HCT116 (cell line): ENCODE data around the gene DDX6. TPM values are rescaled to one million over a fixed set of nuclear protein-coding genes. Genes with fewer than 3 reads are reported as not detected.
"Not testable (repeated sequence)": the region's sequence is repeated elsewhere in the genome, so short reads cannot be mapped to it uniquely, and the experiment has no call there.

Source experiments
- ATAC-seq: fragments of 200-7000 bp; cut with Tn5 transposase; 2 replicates; pipeline ENCODE4 v1.9.1; 2020; ENCODE audit warnings: mild to moderate bottlenecking, moderate library complexity
- BruUV-seq: library from RNA; stranded (reverse); fragments of 400-500 nt; replicated peaks from 2 replicates; lab custom pipeline; 2021; lab: Mats Ljungman, UMichigan
- CTCF ChIA-PET: fragments of 300-600 bp; sonication (Branson Sonifier 250); formaldehyde crosslinking; loops from one replicate; lab custom pipeline; 2021; ENCODE audit warnings: antibody characterized with exemption; lab: Charles Lee
- POLR2A ChIA-PET: fragments of 300-600, 350-600 bp; sonication (Branson Sonifier 250); formaldehyde crosslinking; loops from one replicate; lab custom pipeline; 2021; ENCODE audit warnings: antibody characterized with exemption; lab: Charles Lee
- RAD21 ChIA-PET, 2 experiments: fragments of 300-600 bp; sonication (Branson Sonifier 250); formaldehyde crosslinking; loops; one replicate each; lab custom pipeline; 2023; ENCODE audit warnings: low total read pairs in 2 of 2; ENCODE audit not compliant: uncharacterized antibody in 2 of 2, unreplicated experiment in 2 of 2, low non-redundant PET in 1 of 2; lab: Charles Lee
- DNase-seq: peaks from one replicate; pipeline ENCODE4 v3.0.0-alpha.2; 2010; ENCODE audit warnings: low read depth, low spot score
- H2AFZ ChIP-seq: fragments of 200-600 bp; shearing (Covaris generic), sonication (generic); 2 replicates; pipeline ENCODE4 v1.6.1; 2017; ENCODE audit warnings: low read depth, mixed run types, mixed read lengths, antibody characterized with exemption, low read length; ENCODE audit not compliant: poor library complexity, severe bottlenecking
- H3K27ac ChIP-seq: 2 replicates; pipeline ENCODE4 v1.5.1; 2012; ENCODE audit warnings: low read depth, low read length
- H3K27me3 ChIP-seq: fragments of 200-600 bp; sonication (generic); 2 replicates; pipeline ENCODE4 v1.6.1; 2016; ENCODE audit warnings: mixed run types, low read length, mixed read lengths; ENCODE audit not compliant: insufficient read depth
- H3K36me3 ChIP-seq, 2 experiments: fragments of 200-500 bp in 1 of 2; fragments of 200-600 bp in 1 of 2; sonication (Bioruptor generic) in 1 of 2; sonication (generic) in 1 of 2; 2 replicates each; pipeline versions ENCODE4 v1.5.1 to v1.6.1; 2014 to 2016; ENCODE audit warnings: low read length in 2 of 2, inconsistent platforms in 1 of 2, mixed read lengths in 1 of 2, mixed run types in 1 of 2; ENCODE audit not compliant: insufficient read depth in 2 of 2, control insufficient read depth in 1 of 2
- H3K4me1 ChIP-seq, 2 experiments: fragments of 200-600 bp in 1 of 2; sonication (generic) in 1 of 2; 2 replicates each; pipeline versions ENCODE4 v1.5.1 to v1.6.1; 2012 to 2017; ENCODE audit warnings: low read length in 2 of 2, inconsistent platforms in 1 of 2, mild to moderate bottlenecking in 1 of 2, mixed read lengths in 1 of 2, mixed run types in 1 of 2, moderate library complexity in 1 of 2; ENCODE audit not compliant: insufficient read depth in 2 of 2, control insufficient read depth in 1 of 2
- H3K4me2 ChIP-seq: fragments of 200-600 bp; sonication (generic); 2 replicates; pipeline ENCODE4 v1.6.1; 2017; ENCODE audit warnings: mixed run types, low read length, mixed read lengths
- H3K4me3 ChIP-seq, 2 experiments: fragments of 200-600 bp in 1 of 2; sonication (generic) in 1 of 2; replicated peaks in 1 of 2; 2 replicates each; pipeline ENCODE4 v1.5.1; 2011 to 2016; ENCODE audit warnings: low read length in 2 of 2, control low read depth in 1 of 2, low read depth in 1 of 2, mild to moderate bottlenecking in 1 of 2, mixed read lengths in 1 of 2, mixed run types in 1 of 2
- H3K79me2 ChIP-seq: fragments of 200-600 bp; sonication (generic); 2 replicates; pipeline ENCODE4 v1.6.1; 2017; ENCODE audit warnings: mild to moderate bottlenecking, mixed run types, low read length, moderate library complexity, mixed read lengths; ENCODE audit not compliant: insufficient read depth
- H3K9ac ChIP-seq: fragments of 200-600 bp; sonication (generic); 2 replicates; pipeline ENCODE4 v1.6.1; 2016; ENCODE audit warnings: low read length, mixed read lengths
- H3K9me2 ChIP-seq: fragments of 200-600 bp; sonication (generic), shearing (Covaris generic); 2 replicates; pipeline ENCODE4 v1.6.1; 2017; ENCODE audit warnings: mixed run types, mild to moderate bottlenecking, moderate library complexity; ENCODE audit not compliant: insufficient read depth
- H3K9me3 ChIP-seq, 2 experiments: fragments of 200-500 bp in 1 of 2; fragments of 200-600 bp in 1 of 2; sonication (Bioruptor generic) in 1 of 2; sonication (generic) in 1 of 2; 2 replicates each; pipeline ENCODE4 v1.6.1; 2014 to 2017; ENCODE audit warnings: low read length in 2 of 2, mixed read lengths in 2 of 2, inconsistent platforms in 1 of 2, low read depth in 1 of 2, mild to moderate bottlenecking in 1 of 2, mixed run types in 1 of 2, moderate library complexity in 1 of 2; ENCODE audit not compliant: control insufficient read depth in 1 of 2, insufficient read depth in 1 of 2
- H4K20me1 ChIP-seq: fragments of 200-600 bp; sonication (generic), shearing (Covaris generic); 2 replicates; pipeline ENCODE4 v1.6.1; 2017; ENCODE audit warnings: mixed run types, mild to moderate bottlenecking, moderate library complexity; ENCODE audit not compliant: insufficient read depth
- FOSL1 ChIP-seq: IDR thresholded peaks from 2 replicates; pipeline ENCODE4 v1.6.1; 2012; ENCODE audit warnings: low read depth
- SIN3A ChIP-seq: IDR thresholded peaks from 2 replicates; pipeline ENCODE4 v1.6.1; 2012; ENCODE audit warnings: low read depth
- TCF7L2 ChIP-seq: IDR thresholded peaks from 2 replicates; pipeline ENCODE4 v1.7.0; 2011; ENCODE audit warnings: borderline replicate concordance, inconsistent platforms; ENCODE audit not compliant: insufficient read depth, insufficient read length; ENCODE audit errors: extremely low read depth
- ZFX ChIP-seq: fragments of 450-650 bp; IDR thresholded peaks from 2 replicates; pipeline ENCODE4 v1.6.1; 2017
- intact Hi-C: fragments of 100-400 bp; cut with micrococcal nuclease; formaldehyde crosslinking; loops from 2 replicates; pipeline ENCODE4 v1.10.0; 2022
- total RNA-seq: library from RNA; stranded (reverse); gene quantifications from one replicate; pipeline ENCODE4 v1.2.1, GENCODE V29; 2021; ENCODE audit not compliant: unreplicated experiment
- TF ChIP-seq, protein P1 (sequence below): IDR thresholded peaks from 2 replicates; pipeline ENCODE4 v1.6.1; 2012

The DDX6 gene
- total RNA-seq, 1 experiment from 2014 or later, result 150 TPM

DNA sequence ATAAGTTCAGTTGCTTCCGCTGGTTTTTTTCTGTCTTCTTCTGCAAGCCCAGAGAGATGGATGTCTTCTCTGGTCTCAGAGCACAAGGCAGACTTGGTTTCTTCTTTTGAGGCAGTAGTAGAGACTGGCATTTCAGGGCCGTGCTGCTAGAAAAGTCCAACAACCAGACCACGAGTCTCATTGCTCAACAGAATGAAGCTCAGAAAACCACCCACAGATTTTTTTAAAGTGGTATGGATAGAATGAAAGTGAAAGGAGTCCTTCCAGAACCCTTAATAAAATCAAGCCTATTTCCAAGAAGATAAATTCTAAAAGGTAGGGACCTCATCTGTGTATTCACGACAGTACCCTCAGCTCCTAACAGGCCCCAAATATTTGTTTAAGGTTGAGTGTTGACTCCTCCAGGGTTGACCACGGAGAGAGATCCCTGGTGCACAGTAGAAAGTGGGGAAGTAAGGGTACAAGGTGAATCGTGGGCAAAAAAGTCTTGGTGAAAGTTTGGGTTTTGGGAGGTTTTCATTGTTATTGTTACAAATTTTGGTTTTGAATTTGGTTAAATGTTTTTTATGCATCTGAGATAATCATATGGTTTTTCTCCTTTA lies 43.6 kb upstream of the DDX6 start:
- no peak overlapping the region for H3K4me2 ChIP-seq
- H3K4me3 ChIP-seq, result no peak overlapping the region
- no peak overlapping the region for H3K27ac ChIP-seq
- RAD21 ChIA-PET, result no interaction called here
- no peaks in the 10 kb centered on the region for H3K36me3 ChIP-seq
- H3K79me2 ChIP-seq, result no peaks in the 10 kb centered on the region
- H3K27me3 ChIP-seq, result no peaks in the 10 kb centered on the region
- no peaks in the 10 kb centered on the region for H3K4me1 ChIP-seq
- BruUV-seq, result no TSS peak
- H3K9me2 ChIP-seq, result no peaks in the 10 kb centered on the region
- POLR2A ChIA-PET, result no interaction called here
- H2AFZ ChIP-seq, result no peak overlapping the region
- no peaks in the 10 kb centered on the region for H4K20me1 ChIP-seq
- no peaks in the 10 kb centered on the region for H3K9me3 ChIP-seq
- CTCF ChIA-PET, result no interaction called here
- intact Hi-C loops, result no loop called here
- DNase-seq (no peak), ATAC-seq (no peak)
- TF ChIP-seq SIN3A (no peak), FOSL1 (no peak)
- H3K9ac ChIP-seq, result no peak overlapping the region

DNA sequence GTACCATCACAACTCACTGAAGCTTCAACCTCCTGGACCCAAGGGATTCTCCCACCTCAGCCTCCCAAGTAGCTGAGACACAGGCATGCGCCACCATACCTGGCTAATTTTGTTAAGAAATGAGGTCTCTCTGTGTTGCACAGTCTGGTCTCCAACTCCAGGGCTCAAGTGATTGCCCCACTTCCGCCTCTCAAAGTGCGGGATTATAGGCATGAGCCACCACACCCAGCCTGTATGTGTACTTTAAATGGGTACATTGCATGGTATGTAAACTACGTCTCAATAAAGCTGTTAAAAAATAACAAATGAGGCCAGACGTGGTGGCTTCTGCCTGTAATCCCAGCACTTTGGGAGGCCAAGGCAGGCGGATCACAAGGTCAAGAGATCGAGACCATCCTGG lies 36.2 kb upstream of the DDX6 start:
- H3K27ac ChIP-seq, result no peak overlapping the region

DNA sequence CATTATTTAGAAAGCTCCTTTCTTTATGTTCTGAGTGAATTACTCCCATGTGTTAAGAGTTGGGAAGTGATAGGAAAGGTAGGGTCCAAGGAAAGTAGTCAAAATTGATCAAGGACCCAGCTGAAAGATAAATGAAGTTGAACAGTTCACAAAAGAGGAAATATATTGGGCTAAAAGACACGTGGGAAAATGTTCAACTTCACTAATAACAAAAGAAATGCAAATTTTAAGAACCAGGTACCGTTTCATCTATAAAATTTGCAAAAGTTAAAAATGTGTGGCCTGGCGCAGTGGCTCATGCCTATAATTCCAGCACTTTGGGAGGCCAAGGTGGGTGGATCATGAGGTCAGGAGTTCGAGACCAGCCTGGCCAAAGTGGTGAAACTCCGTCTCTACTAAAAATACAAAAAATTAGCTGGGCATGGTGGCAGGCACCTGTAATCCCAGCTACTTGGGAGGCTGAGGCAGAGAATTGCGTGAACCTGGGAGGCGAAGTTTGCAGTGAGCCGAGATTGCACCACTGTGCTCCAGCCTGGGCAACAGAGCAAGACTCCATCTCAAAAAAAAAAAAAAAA lies 32.1 kb upstream of the DDX6 start:
- H4K20me1 ChIP-seq, POLR2A ChIA-PET, H3K9me2 ChIP-seq, intact Hi-C loops, RAD21 ChIA-PET, H3K36me3 ChIP-seq, H3K9ac ChIP-seq, DNase-seq, H3K4me3 ChIP-seq, H3K79me2 ChIP-seq, H3K27ac ChIP-seq, H2AFZ ChIP-seq, BruUV-seq, H3K4me2 ChIP-seq, ATAC-seq, CTCF ChIA-PET, H3K9me3 ChIP-seq, H3K27me3 ChIP-seq: not testable (repeated sequence)
- peaks cover 15 to 21% of the 10 kb centered on the region in 2 experiments for H3K4me1 ChIP-seq

More for the DNA sequence above, 36.2 kb upstream of the DDX6 start:
- ChIA-PET CTCF (no interaction called here), POLR2A (no interaction called here), RAD21 (no interaction called here)
- H4K20me1 ChIP-seq, result no peaks in the 10 kb centered on the region
- TF ChIP-seq FOSL1, result no peak
- no peak for TF ChIP-seq TCF7L2
- TF ChIP-seq, protein P1, sequence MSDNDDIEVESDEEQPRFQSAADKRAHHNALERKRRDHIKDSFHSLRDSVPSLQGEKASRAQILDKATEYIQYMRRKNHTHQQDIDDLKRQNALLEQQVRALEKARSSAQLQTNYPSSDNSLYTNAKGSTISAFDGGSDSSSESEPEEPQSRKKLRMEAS, result no peak
- no peak for TF ChIP-seq ZFX
- H3K79me2 ChIP-seq, result no peaks in the 10 kb centered on the region
- H3K4me1 ChIP-seq, result no peaks in the 10 kb centered on the region
- H3K9ac ChIP-seq, result no peak overlapping the region
- no peak for ATAC-seq
- intact Hi-C loops, result no loop called here
- no peak overlapping the region for H3K4me3 ChIP-seq
- no TSS peak for BruUV-seq
- H3K27me3 ChIP-seq, result no peaks in the 10 kb centered on the region
- no peaks in the 10 kb centered on the region for H3K9me2 ChIP-seq
- no peak overlapping the region for H2AFZ ChIP-seq
- H3K4me2 ChIP-seq, result no peak overlapping the region
- no peak for DNase-seq
- H3K36me3 ChIP-seq, result no peaks in the 10 kb centered on the region
- no peaks in the 10 kb centered on the region for H3K9me3 ChIP-seq
